ENCODE measurements around the gene C4orf36.

GRCh38 chr4:86846921-86847320 lies 45.3 kb downstream of the C4orf36 start:
- TF ChIP-seq, protein P1, sequence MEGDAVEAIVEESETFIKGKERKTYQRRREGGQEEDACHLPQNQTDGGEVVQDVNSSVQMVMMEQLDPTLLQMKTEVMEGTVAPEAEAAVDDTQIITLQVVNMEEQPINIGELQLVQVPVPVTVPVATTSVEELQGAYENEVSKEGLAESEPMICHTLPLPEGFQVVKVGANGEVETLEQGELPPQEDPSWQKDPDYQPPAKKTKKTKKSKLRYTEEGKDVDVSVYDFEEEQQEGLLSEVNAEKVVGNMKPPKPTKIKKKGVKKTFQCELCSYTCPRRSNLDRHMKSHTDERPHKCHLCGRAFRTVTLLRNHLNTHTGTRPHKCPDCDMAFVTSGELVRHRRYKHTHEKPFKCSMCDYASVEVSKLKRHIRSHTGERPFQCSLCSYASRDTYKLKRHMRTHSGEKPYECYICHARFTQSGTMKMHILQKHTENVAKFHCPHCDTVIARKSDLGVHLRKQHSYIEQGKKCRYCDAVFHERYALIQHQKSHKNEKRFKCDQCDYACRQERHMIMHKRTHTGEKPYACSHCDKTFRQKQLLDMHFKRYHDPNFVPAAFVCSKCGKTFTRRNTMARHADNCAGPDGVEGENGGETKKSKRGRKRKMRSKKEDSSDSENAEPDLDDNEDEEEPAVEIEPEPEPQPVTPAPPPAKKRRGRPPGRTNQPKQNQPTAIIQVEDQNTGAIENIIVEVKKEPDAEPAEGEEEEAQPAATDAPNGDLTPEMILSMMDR (IDR thresholded peaks at IDR 0.05), result no peak
- no peak for TF ChIP-seq POLR2A (IDR thresholded peaks at IDR 0.05)
